H1 (cell line): ENCODE results near the gene INPP5J. TPM values are rescaled to one million over a fixed set of nuclear protein-coding genes. Genes with fewer than 3 reads are reported as not detected.
"Not testable (repeated sequence)": the region's sequence is repeated elsewhere in the genome, so short reads cannot be mapped to it uniquely, and the experiment has no call there.

ENCODE experiments used
- CTCF ChIA-PET: fragments of 300-600 bp; sonication (Branson Sonifier 250); formaldehyde crosslinking; loops from one replicate; lab custom pipeline; 2021; ENCODE audit not compliant: partially characterized antibody; lab: Charles Lee
- POLR2A ChIA-PET: fragments of 300-600 bp; sonication (Branson Sonifier 250); formaldehyde crosslinking; loops from one replicate; lab custom pipeline; 2021; ENCODE audit warnings: inconsistent platforms; ENCODE audit not compliant: partially characterized antibody; lab: Charles Lee
- DNase-seq, 2 experiments: peaks; one replicate each; pipeline versions ENCODE4 v3.0.0 to v3.0.0-alpha.2; 2010 to 2022; ENCODE audit warnings: low spot score in 2 of 2, low read depth in 1 of 2, mixed read lengths in 1 of 2
- FAIRE-seq: peaks from 2 replicates; lab custom pipeline; 2011; peaks lifted over from hg19 to GRCh38; lab: Jason Lieb, UNC
- H2AFZ ChIP-seq: 2 replicates; pipeline ENCODE4 v1.8.1; 2012; ENCODE audit warnings: low read length, inconsistent platforms
- H2AK5ac ChIP-seq: 2 replicates; pipeline ENCODE4 v1.6.1; 2013; ENCODE audit warnings: low read depth, low read length
- H2BK120ac ChIP-seq: replicated peaks from 2 replicates; pipeline ENCODE3; 2013; ENCODE audit warnings: low read depth, low read length, inconsistent platforms
- H2BK12ac ChIP-seq: 2 replicates; pipeline ENCODE4 v1.6.1; 2013; ENCODE audit warnings: low read depth, low read length
- H2BK15ac ChIP-seq: 2 replicates; pipeline ENCODE4 v1.6.1; 2013; ENCODE audit warnings: low read length
- H2BK20ac ChIP-seq: 2 replicates; pipeline ENCODE4 v1.6.1; 2013; ENCODE audit warnings: low read length
- H2BK5ac ChIP-seq: 2 replicates; pipeline ENCODE4 v1.6.1; 2013; ENCODE audit warnings: low read depth, low read length
- H3K14ac ChIP-seq: 2 replicates; pipeline ENCODE4 v1.6.1; 2013; ENCODE audit warnings: inconsistent platforms; ENCODE audit not compliant: insufficient read length
- H3K18ac ChIP-seq: 2 replicates; pipeline ENCODE4 v1.6.1; 2013; ENCODE audit warnings: low read length; ENCODE audit errors: extremely low read depth
- H3K23ac ChIP-seq: 2 replicates; pipeline ENCODE4 v1.6.1; 2013; ENCODE audit warnings: inconsistent platforms; ENCODE audit not compliant: insufficient read length
- H3K23me2 ChIP-seq: 2 replicates; pipeline ENCODE4 v1.6.1; 2013; ENCODE audit warnings: low read depth, low read length
- H3K27ac ChIP-seq: 2 replicates; pipeline ENCODE4 v1.6.1; 2011; ENCODE audit warnings: low read depth, low read length, inconsistent platforms
- H3K27me3 ChIP-seq, 4 experiments: replicated peaks in 1 of 4; 1 replicate in 1 of 4; 2 replicates in 3 of 4; pipeline versions ENCODE4 v1.6.1 to v1.8.1; 2011 to 2013; ENCODE audit warnings: low read length in 3 of 4, mild to moderate bottlenecking in 3 of 4, inconsistent platforms in 2 of 4, mixed read lengths in 2 of 4, moderate library complexity in 1 of 4; ENCODE audit not compliant: control insufficient read depth in 3 of 4, insufficient read depth in 3 of 4; ENCODE audit errors: extremely low read depth in 1 of 4
- H3K36me3 ChIP-seq, 4 experiments: 2 replicates each; pipeline versions ENCODE4 v1.6.1 to v1.8.1; 2011 to 2013; ENCODE audit warnings: mild to moderate bottlenecking in 4 of 4, low read length in 3 of 4, moderate library complexity in 2 of 4, control low read depth in 1 of 4, inconsistent platforms in 1 of 4; ENCODE audit not compliant: insufficient read depth in 4 of 4, control insufficient read depth in 2 of 4
- H3K4ac ChIP-seq: replicated peaks from 2 replicates; pipeline ENCODE3; 2013; ENCODE audit warnings: low read length, low read depth, mixed read lengths, inconsistent platforms; ENCODE audit not compliant: insufficient read length
- H3K4me1 ChIP-seq, 4 experiments: replicated peaks in 1 of 4; 1 replicate in 1 of 4; 2 replicates in 3 of 4; pipeline versions ENCODE4 v1.6.1 to v1.8.1; 2011 to 2013; ENCODE audit warnings: low read length in 3 of 4, inconsistent platforms in 2 of 4, mixed read lengths in 1 of 4; ENCODE audit not compliant: insufficient read depth in 4 of 4, control insufficient read depth in 3 of 4
- H3K4me2 ChIP-seq, 2 experiments: 2 replicates each; pipeline versions ENCODE4 v1.6.1 to v1.8.1; 2011 to 2013; ENCODE audit warnings: low read depth in 2 of 2, low read length in 2 of 2, control low read depth in 1 of 2, inconsistent platforms in 1 of 2, mild to moderate bottlenecking in 1 of 2; ENCODE audit not compliant: insufficient read depth in 1 of 2
- H3K4me3 ChIP-seq, 4 experiments: fragments of 200-600, 300-600 bp in 1 of 4; sonication (generic), shearing (Covaris generic), sonication (Bioruptor Twin) in 1 of 4; 2 replicates each; pipeline versions ENCODE4 v1.5.1 to v1.8.1; 2011 to 2016; ENCODE audit warnings: low read length in 4 of 4, low read depth in 3 of 4, control low read depth in 2 of 4, inconsistent platforms in 2 of 4, mild to moderate bottlenecking in 2 of 4, mixed read lengths in 1 of 4, moderate library complexity in 1 of 4; ENCODE audit not compliant: insufficient read depth in 2 of 4; ENCODE audit errors: extremely low read depth in 1 of 4
- H3K56ac ChIP-seq: replicated peaks from 2 replicates; pipeline ENCODE3; 2013; ENCODE audit warnings: low read depth, mild to moderate bottlenecking, mixed read lengths, low read length, inconsistent platforms; ENCODE audit not compliant: insufficient read length
- H3K79me1 ChIP-seq: 2 replicates; pipeline ENCODE4 v1.6.1; 2013; ENCODE audit warnings: low read depth, low read length, control low read depth
- H3K79me2 ChIP-seq, 2 experiments: 2 replicates each; pipeline versions ENCODE4 v1.6.1 to v1.8.1; 2012 to 2013; ENCODE audit warnings: low read length in 2 of 2, mild to moderate bottlenecking in 2 of 2, inconsistent platforms in 1 of 2; ENCODE audit not compliant: insufficient read depth in 2 of 2, control insufficient read depth in 1 of 2
- H3K9ac ChIP-seq, 4 experiments: replicated peaks in 1 of 4; 1 replicate in 1 of 4; 2 replicates in 3 of 4; pipeline versions ENCODE4 v1.6.1 to v1.8.1; 2011 to 2013; ENCODE audit warnings: low read depth in 3 of 4, low read length in 3 of 4, control low read depth in 2 of 4, mild to moderate bottlenecking in 2 of 4, moderate library complexity in 2 of 4, inconsistent platforms in 1 of 4; ENCODE audit errors: extremely low read depth in 1 of 4
- H3K9me3 ChIP-seq, 2 experiments: 2 replicates each; pipeline versions ENCODE4 v1.6.1 to v1.8.1; 2012 to 2013; ENCODE audit warnings: mild to moderate bottlenecking in 2 of 2, moderate library complexity in 2 of 2, control low read depth in 1 of 2, inconsistent platforms in 1 of 2, low read depth in 1 of 2, low read length in 1 of 2, mixed read lengths in 1 of 2; ENCODE audit not compliant: insufficient read depth in 2 of 2
- H4K20me1 ChIP-seq, 2 experiments: replicated peaks in 1 of 2; 2 replicates each; pipeline versions ENCODE3 to v1.8.1; 2011 to 2013; ENCODE audit warnings: inconsistent platforms in 2 of 2, low read length in 2 of 2, mild to moderate bottlenecking in 1 of 2; ENCODE audit not compliant: insufficient read depth in 2 of 2, control insufficient read depth in 1 of 2
- H4K5ac ChIP-seq: 2 replicates; pipeline ENCODE4 v1.6.1; 2013; ENCODE audit warnings: low read length, low read depth, mixed read lengths, inconsistent platforms; ENCODE audit not compliant: insufficient read length
- H4K8ac ChIP-seq: 2 replicates; pipeline ENCODE4 v1.8.0; 2013; ENCODE audit warnings: mild to moderate bottlenecking, moderate library complexity, low read length, inconsistent platforms; ENCODE audit not compliant: insufficient read depth; ENCODE audit errors: extremely low read depth
- H4K91ac ChIP-seq: replicated peaks from 2 replicates; pipeline ENCODE3; 2013; ENCODE audit warnings: low read length, mixed read lengths, inconsistent platforms; ENCODE audit not compliant: insufficient read length
- BRCA1 ChIP-seq: IDR thresholded peaks from 2 replicates; pipeline ENCODE4 v1.6.1; 2012; ENCODE audit warnings: low read depth, low read length, improper control_type of control experiment
- FOSL1 ChIP-seq: IDR thresholded peaks from 2 replicates; pipeline ENCODE4 v1.6.1; 2011; ENCODE audit warnings: mild to moderate bottlenecking, low read depth, low read length, moderate library complexity; ENCODE audit not compliant: insufficient read depth
- HDAC6 ChIP-seq: IDR thresholded peaks from one replicate; pipeline ENCODE4 v1.7.1; 2012; ENCODE audit warnings: low read depth, mild to moderate bottlenecking, inconsistent platforms, low read length, moderate library complexity
- JUN ChIP-seq: IDR thresholded peaks from 2 replicates; pipeline ENCODE4 v1.6.1; 2011; ENCODE audit warnings: low read depth, mild to moderate bottlenecking, improper control_type of control experiment, low read length
- WGBS, 2 experiments: shearing (Covaris generic) in 1 of 2; methylation state at CpG; one replicate each; pipeline versions ENCODE4 v1.1.6 to v1.1.7; 2013 to 2015; ENCODE audit warnings: low lambda C conversion rate in 2 of 2, mixed read lengths in 2 of 2, inconsistent platforms in 1 of 2, low coverage in 1 of 2, missing lambda C conversion rate in 1 of 2; ENCODE audit not compliant: insufficient replicate concordance in 2 of 2, insufficient coverage in 1 of 2, insufficient read length in 1 of 2; ENCODE audit errors: extremely low coverage in 1 of 2, missing lambda C conversion rate in 1 of 2; 5-methylcytosine and 5-hydroxymethylcytosine counted together
- polyA plus RNA-seq, 7 experiments: library from polyadenylated mRNA; depleted of rRNA in 3 of 7; stranded (reverse) in 5 of 7; unstranded in 2 of 7; fragments of >200 nt in 5 of 7; fragments of 200-250 nt in 2 of 7; gene quantifications; 1 replicate in 5 of 7; 2 replicates in 1 of 7; 4 replicates in 1 of 7; pipeline versions ENCODE4 v1.2.1 to v1.2.3, GENCODE V29; 2011 to 2013; ENCODE audit warnings: missing spikeins in 2 of 7, mixed read lengths in 2 of 7
- total RNA-seq: library from RNA; stranded (reverse); fragmentation: NEBNext Ultra II Directional; extraction: Animal tissue kit (Norgen Biotek cat#: 25700); gene quantifications from 2 replicates; pipeline ENCODE4 v1.2.1, GENCODE V29; 2021
- TF ChIP-seq, protein P1 (sequence below): IDR thresholded peaks from 2 replicates; pipeline ENCODE4 v1.6.1; 2012; ENCODE audit warnings: inconsistent platforms

INPP5J gene
- total and polyA plus RNA-seq, 2 of the 8 experiments (the other 6 are each of a cell fraction or from before 2014, with no cell fraction given) = 5.4 to 6.0 TPM

DNA sequence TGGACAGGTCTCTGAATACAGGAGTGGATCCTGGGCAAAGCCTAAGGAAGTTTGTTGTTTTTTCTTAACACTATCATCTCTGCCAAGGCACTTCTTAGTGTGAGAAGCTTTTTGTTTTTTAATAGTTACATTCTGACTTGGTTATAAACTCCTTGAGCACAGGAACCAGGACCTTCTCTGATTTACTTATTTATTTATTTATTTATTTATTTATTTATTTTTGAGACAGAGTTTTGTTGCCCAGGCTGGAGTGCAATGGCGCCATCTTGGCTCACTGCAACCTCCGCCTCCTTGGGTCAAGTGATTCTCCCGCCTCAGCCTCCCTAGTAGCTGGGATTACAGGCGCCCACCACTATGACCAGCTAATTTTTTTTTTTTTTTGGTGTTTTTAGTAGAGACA, 48.2 kb downstream of the INPP5J start (continued):
- TF ChIP-seq BRCA1 (no peak), FOSL1 (no peak), HDAC6 (no peak), JUN (no peak)
- TF ChIP-seq, protein P1, sequence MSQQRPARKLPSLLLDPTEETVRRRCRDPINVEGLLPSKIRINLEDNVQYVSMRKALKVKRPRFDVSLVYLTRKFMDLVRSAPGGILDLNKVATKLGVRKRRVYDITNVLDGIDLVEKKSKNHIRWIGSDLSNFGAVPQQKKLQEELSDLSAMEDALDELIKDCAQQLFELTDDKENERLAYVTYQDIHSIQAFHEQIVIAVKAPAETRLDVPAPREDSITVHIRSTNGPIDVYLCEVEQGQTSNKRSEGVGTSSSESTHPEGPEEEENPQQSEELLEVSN = no peak

DNA sequence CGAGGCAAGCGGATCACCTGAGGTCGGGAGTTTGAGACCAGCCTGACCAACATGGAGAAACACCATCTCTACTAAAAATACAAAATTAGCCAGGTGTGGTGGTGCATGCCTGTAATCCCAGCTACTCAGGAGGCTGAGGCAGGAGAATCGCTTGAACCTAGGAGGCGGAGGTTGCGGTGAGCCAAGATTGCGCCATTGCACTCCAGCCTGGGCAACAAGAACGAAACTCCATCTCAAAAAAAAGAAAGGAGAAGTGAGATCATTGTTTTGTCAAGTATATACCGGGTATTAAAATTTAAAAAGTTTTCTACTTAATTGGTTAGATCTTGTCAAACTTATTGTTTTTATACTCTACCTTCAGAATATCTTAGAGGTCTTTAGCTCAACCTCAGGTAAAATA, 49.0 kb downstream of the INPP5J start:
- H3K9ac ChIP-seq, H3K18ac ChIP-seq, H4K5ac ChIP-seq, H3K27ac ChIP-seq, H3K79me2 ChIP-seq, H3K4me2 ChIP-seq, H3K4me3 ChIP-seq, H2BK15ac ChIP-seq, CTCF ChIA-PET, H3K14ac ChIP-seq, H4K91ac ChIP-seq, H2BK12ac ChIP-seq, H2AK5ac ChIP-seq, H2BK120ac ChIP-seq, H2BK20ac ChIP-seq, H3K23ac ChIP-seq, H3K23me2 ChIP-seq, H3K4me1 ChIP-seq, H3K36me3 ChIP-seq, H3K56ac ChIP-seq, FAIRE-seq, H3K79me1 ChIP-seq, H3K4ac ChIP-seq, H2AFZ ChIP-seq, POLR2A ChIA-PET, H4K8ac ChIP-seq, H4K20me1 ChIP-seq, DNase-seq, H3K9me3 ChIP-seq, H3K27me3 ChIP-seq, H2BK5ac ChIP-seq: not testable (repeated sequence)
- 89% methylated on average over 6 of the region's 9 CpGs; no CpG with 5 or more reads in 1 of the 2 experiments for WGBS, 2 experiments
